ENCODE measurements around the gene ALPK1.

- no peak for TF ChIP-seq POLR2AphosphoS5 (IDR thresholded peaks at IDR 0.05)
- no peak for TF ChIP-seq EP300 (conservative IDR thresholded peaks at IDR 0.05; ENCODE audit: poor library complexity, severe bottlenecking)
Observed at GRCh38 chr4:112348488-112349158, 51.5 kb downstream of the ALPK1 start.

All from neural cell (in vitro differentiated cells).